Left ventricle myocardium inferior (tissue), 1 donor: ENCODE measurements around the gene GOSR2. TPM values are rescaled to one million over a fixed set of nuclear protein-coding genes. Genes with fewer than 3 reads are reported as not detected.

Source experiments
- DNase-seq: peaks from one replicate; pipeline ENCODE4 v3.0.0-alpha.2; 2020
- H3K27ac ChIP-seq: fragments of 200-600 bp; replicated peaks from 2 replicates; pipeline ENCODE4 v1.8.0; 2021
- H3K27me3 ChIP-seq: fragments of 200-600 bp; 2 replicates; pipeline ENCODE4 v1.8.0; 2021; ENCODE audit warnings: low read depth
- H3K36me3 ChIP-seq: fragments of 200-600 bp; 2 replicates; pipeline ENCODE4 v1.8.0; 2021
- H3K4me1 ChIP-seq: fragments of 200-600 bp; 2 replicates; pipeline ENCODE4 v1.8.0; 2021
- H3K4me3 ChIP-seq: fragments of 200-600 bp; 2 replicates; pipeline ENCODE4 v1.8.0; 2021; ENCODE audit warnings: mild to moderate bottlenecking, moderate library complexity
- H3K9me3 ChIP-seq: fragments of 200-600 bp; replicated peaks from 2 replicates; pipeline ENCODE4 v1.8.0; 2021
- CTCF ChIP-seq: fragments of 200-600 bp; IDR thresholded peaks from 2 replicates; pipeline ENCODE4 v1.8.0; 2021; ENCODE audit warnings: antibody characterized with exemption, mild to moderate bottlenecking, borderline replicate concordance
- intact Hi-C: fragments of 100-400 bp; cut with micrococcal nuclease; formaldehyde crosslinking; loops from one replicate; pipeline ENCODE4 v1.11.0; 2022
- total RNA-seq: library from RNA; stranded (reverse); fragmentation: NEBNext Ultra II Directional; extraction: Animal tissue kit (Norgen Biotek cat#: 25700); gene quantifications from one replicate; pipeline ENCODE4 v1.2.1, GENCODE V29; 2021
- donor health status: DM: no; HTN: yes; CAD: no; lungs with severe emphysema.

Gene GOSR2
- total RNA-seq, 1 donor from 2014 or later: 41.9 TPM

DNA sequence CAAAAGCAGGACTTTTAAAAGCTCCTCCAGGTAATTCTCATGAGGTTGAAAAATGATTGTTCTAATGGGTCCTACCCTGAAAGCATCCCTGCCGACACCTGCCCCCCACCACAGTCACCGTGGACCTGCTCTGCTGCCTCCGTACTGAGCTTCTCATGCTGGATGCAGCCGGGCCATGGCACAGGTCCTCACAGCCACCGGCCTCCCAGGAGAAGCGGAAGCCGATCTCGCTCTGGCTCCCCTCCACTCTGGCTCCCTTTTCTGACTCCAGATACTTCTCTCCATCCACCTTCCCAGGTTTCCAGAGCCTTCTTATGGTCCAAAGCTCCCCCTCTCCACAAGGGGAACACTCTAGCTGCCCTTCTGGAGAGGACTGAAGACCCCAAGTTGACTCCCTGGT, 45.9 kb downstream of the GOSR2 start:
- intact Hi-C loops: no loop called here
- no peak for DNase-seq
- no peak for TF ChIP-seq CTCF
- Histone ChIP-seq H3K4me1 (peaks cover 10% of the 10 kb centered on the region), H3K9me3 (no peaks in the 10 kb centered on the region), H3K4me3 (no peak overlapping the region), H3K27ac (no peak overlapping the region), H3K27me3 (no peaks in the 10 kb centered on the region), H3K36me3 (peaks cover 4% of the 10 kb centered on the region)

- Histone ChIP-seq H3K36me3 (peaks cover 4% of the 10 kb centered on the region), H3K4me1 (peaks cover 10% of the 10 kb centered on the region), H3K27ac (no peak overlapping the region), H3K9me3 (no peaks in the 10 kb centered on the region), H3K27me3 (peaks cover 6% of the 10 kb centered on the region), H3K4me3 (no peak overlapping the region)
- intact Hi-C loops: no loop called here
- TF ChIP-seq CTCF: no peak
- no peak for DNase-seq
Measured at GRCh38 chr17:46971647-46972300, 48.8 kb downstream of the GOSR2 start.

DNA sequence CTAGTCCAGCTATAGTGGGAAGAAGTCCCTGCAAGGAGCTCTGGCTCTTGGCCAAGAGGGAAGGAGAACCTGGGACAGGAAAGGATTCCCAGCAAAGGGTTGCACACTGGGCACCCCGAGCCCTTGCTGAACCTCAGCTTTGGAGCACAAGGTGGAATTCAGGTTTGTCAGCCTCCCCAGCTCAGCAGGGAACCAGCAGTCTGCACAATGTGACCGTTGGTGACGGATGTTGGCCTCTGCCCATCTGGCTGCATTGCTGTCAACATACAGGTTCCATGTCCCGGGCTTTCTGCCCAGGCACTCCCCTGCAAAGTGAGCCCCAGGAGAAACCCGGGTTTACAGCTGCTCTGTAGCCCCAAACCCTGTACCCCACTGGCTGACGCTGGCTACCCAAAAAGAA, 49.4 kb downstream of the GOSR2 start:
- Histone ChIP-seq H3K27me3 (peaks cover 12% of the 10 kb centered on the region), H3K27ac (no peak overlapping the region), H3K4me3 (no peak overlapping the region), H3K4me1 (peaks cover 10% of the 10 kb centered on the region), H3K36me3 (peaks cover 4% of the 10 kb centered on the region), H3K9me3 (no peaks in the 10 kb centered on the region)
- TF ChIP-seq CTCF: no peak
- intact Hi-C loops: no loop called here
- peak; percentile 58 for DNase-seq

DNA sequence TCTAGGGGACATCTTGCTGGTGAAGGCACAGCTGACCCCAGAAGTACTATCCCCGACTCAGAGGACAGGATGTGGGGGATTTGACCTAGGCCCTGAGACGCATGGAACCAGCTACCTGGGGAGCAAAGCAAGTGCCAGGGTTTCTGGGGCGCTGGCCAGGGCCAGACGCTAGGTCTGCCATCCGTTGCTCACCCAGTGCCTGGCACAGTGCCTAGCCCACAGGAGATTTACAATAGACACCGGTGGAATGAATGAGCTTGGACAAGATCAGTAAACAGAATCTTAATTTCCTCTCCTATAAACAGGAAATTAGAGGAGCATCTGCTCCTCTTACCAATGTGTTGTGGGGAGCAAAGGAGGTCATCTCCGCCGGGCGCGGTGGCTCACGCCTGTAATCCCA, 51.1 kb downstream of the GOSR2 start:
- Histone ChIP-seq H3K4me3 (no peak overlapping the region), H3K27ac (no peak overlapping the region), H3K4me1 (peaks cover 26% of the 10 kb centered on the region), H3K36me3 (no peaks in the 10 kb centered on the region), H3K27me3 (peaks cover 29% of the 10 kb centered on the region), H3K9me3 (no peaks in the 10 kb centered on the region)
- no peak for DNase-seq
- no peak for TF ChIP-seq CTCF
- intact Hi-C loops: no loop called here

DNA sequence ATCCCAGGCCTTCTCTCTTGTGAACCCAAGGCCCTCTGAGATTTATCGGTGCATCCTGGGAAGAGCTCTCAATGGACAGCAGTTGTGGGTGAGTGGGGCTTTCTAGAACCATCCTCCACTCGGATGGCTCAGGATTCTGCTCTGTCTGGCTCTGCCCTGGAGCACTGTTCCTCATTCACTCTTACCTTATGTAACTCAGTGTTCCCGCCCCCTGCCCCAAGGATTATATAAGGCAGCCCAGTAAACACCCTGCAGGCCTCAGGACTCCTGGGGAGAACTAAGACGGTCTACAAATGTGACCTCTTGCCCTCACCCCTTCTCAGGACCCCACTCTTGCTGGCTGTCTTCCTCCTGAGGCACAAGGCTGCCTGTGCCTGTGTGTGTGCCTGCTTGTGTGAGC, 52.3 kb downstream of the GOSR2 start:
- intact Hi-C loops: no loop called here
- Histone ChIP-seq H3K27me3 (peaks cover 41% of the 10 kb centered on the region), H3K4me3 (no peak overlapping the region), H3K9me3 (no peaks in the 10 kb centered on the region), H3K27ac (no peak overlapping the region), H3K36me3 (no peaks in the 10 kb centered on the region), H3K4me1 (peaks cover 34% of the 10 kb centered on the region)
- no peak for TF ChIP-seq CTCF
- no peak for DNase-seq
